NCI-H1105 (cell line): ENCODE results near the gene VLDLR.
A peak's percentile ranks its signal among the peaks of the same experiment; 100 is the strongest.

Source experiments
- DNase-seq: peaks from one replicate; lab custom pipeline; 2025; lab: John Stamatoyannopoulos, UW

VLDLR gene

GRCh38 chr9:2621722-2622460 is at the start of gene VLDLR:
Gene VLDLR, plus strand, starts transcription at chr9:2621787. Its CDS starts 403 bp downstream, at chr9:2622190.
- DNase-seq, result peak; percentile 33

- DNase-seq, result no peak
Observed at GRCh38 chr9:2574203-2574602, 47.4 kb upstream of the VLDLR start.

- peak; percentile 70 for DNase-seq
Observed at GRCh38 chr9:2576631-2577030, 45.0 kb upstream of the VLDLR start.

GRCh38 chr9:2583308-2584013 is 38.1 kb upstream of the VLDLR start:
- DNase-seq, result no peak

- no peak for DNase-seq
Observed at GRCh38 chr9:2591967-2592366, 29.6 kb upstream of the VLDLR start.

- DNase-seq, result no peak
Observed at GRCh38 chr9:2593744-2594143, 27.8 kb upstream of the VLDLR start.

GRCh38 chr9:2595973-2596372 is 25.6 kb upstream of the VLDLR start:
- DNase-seq, result peak; percentile 64

- DNase-seq, result no peak
Observed at GRCh38 chr9:2597483-2597882, 24.1 kb upstream of the VLDLR start.

GRCh38 chr9:2599896-2600295 is 21.7 kb upstream of the VLDLR start:
- no peak for DNase-seq

- no peak for DNase-seq
Observed at GRCh38 chr9:2600307-2600706, 21.3 kb upstream of the VLDLR start.

GRCh38 chr9:2601785-2602378 is 19.7 kb upstream of the VLDLR start:
- DNase-seq, result no peak

- DNase-seq, result peak; percentile 31
Observed at GRCh38 chr9:2602704-2603116, 18.9 kb upstream of the VLDLR start.

GRCh38 chr9:2603621-2604020 is 18.0 kb upstream of the VLDLR start:
- no peak for DNase-seq

GRCh38 chr9:2605246-2605645 is 16.3 kb upstream of the VLDLR start:
- no peak for DNase-seq

GRCh38 chr9:2608276-2608675 is 13.3 kb upstream of the VLDLR start:
- no peak for DNase-seq

GRCh38 chr9:2610985-2611384 is 10.6 kb upstream of the VLDLR start:
- DNase-seq, result no peak

GRCh38 chr9:2611961-2612360 is 9.6 kb upstream of the VLDLR start:
- no peak for DNase-seq

- DNase-seq, result peak; percentile 24
Observed at GRCh38 chr9:2613730-2614271, 7.8 kb upstream of the VLDLR start.

- DNase-seq, result no peak
Observed at GRCh38 chr9:2615497-2615896, 6.1 kb upstream of the VLDLR start.

GRCh38 chr9:2616692-2617377 is 4.8 kb upstream of the VLDLR start:
- no peak for DNase-seq

GRCh38 chr9:2618289-2618688 is 3.3 kb upstream of the VLDLR start:
- DNase-seq, result no peak
